ENCODE results near the gene TEPSIN. TPM values are rescaled to one million over a fixed set of nuclear protein-coding genes. Genes with fewer than 3 reads are reported as not detected.

The TEPSIN gene
- total and polyA plus RNA-seq, 5 donors from 2014 or later: 2.1 to 113 (median 6.2) TPM

- Histone ChIP-seq H3K4me3 (ENCODE audit: low read depth, low read length) (no peak overlapping the region), H3K36me3 (ENCODE audit: control insufficient read depth, insufficient read depth, low read length) (no peaks in the 10 kb centered on the region), H3K9me3 (ENCODE audit: control insufficient read depth in 2 of 2, low read length in 2 of 2) (no peaks in the 10 kb centered on the region), H3K27ac (ENCODE audit: insufficient read depth, low read length, poor library complexity, severe bottlenecking) (no peak overlapping the region), H3K4me1 (ENCODE audit: control insufficient read depth, insufficient read depth, low read length, poor library complexity, severe bottlenecking) (no peaks in the 10 kb centered on the region), H3K27me3 (ENCODE audit: control insufficient read depth, insufficient read depth, low read length) (no peaks in the 10 kb centered on the region)
- Mint-ChIP-seq H3K27me3 (no peaks in the 10 kb centered on the region), H3K36me3 (no peaks in the 10 kb centered on the region), H3K27ac (no peak overlapping the region), H3K9me3 (no peaks in the 10 kb centered on the region), H3K4me1 (peaks cover 0 to 4% (median 0%) of the 10 kb centered on the region in 4 donors), H3K4me3 (no peak overlapping the region)
- ATAC-seq (ENCODE audit: low read depth in 2 of 2) (no peak), DNase-seq (no peak)
These were observed 52.7 kb downstream of the TEPSIN start for GRCh38 chr17:81186203-81186602.

- no peak overlapping the region for H3K27ac Mint-ChIP-seq
- no peaks in the 10 kb centered on the region for H3K36me3 Mint-ChIP-seq
These were observed 54.3 kb downstream of the TEPSIN start for GRCh38 chr17:81184555-81184954.

GRCh38 chr17:81183807-81184206 is 55.0 kb downstream of the TEPSIN start:
- H3K27me3 ChIP-seq (ENCODE audit: control insufficient read depth, insufficient read depth, low read length): no peaks in the 10 kb centered on the region
- H3K27ac ChIP-seq (ENCODE audit: insufficient read depth, low read length, poor library complexity, severe bottlenecking): no peak overlapping the region
- H3K9me3 Mint-ChIP-seq: no peaks in the 10 kb centered on the region
- no peak overlapping the region for H3K27ac Mint-ChIP-seq
- ATAC-seq (ENCODE audit: low read depth in 2 of 2) (no peak), DNase-seq (no peak)
- H3K4me1 ChIP-seq (ENCODE audit: control insufficient read depth, insufficient read depth, low read length, poor library complexity, severe bottlenecking): no peaks in the 10 kb centered on the region
- H3K9me3 ChIP-seq (ENCODE audit: control insufficient read depth in 2 of 2, low read length in 2 of 2): no peaks in the 10 kb centered on the region
- no peaks in the 10 kb centered on the region for H3K36me3 ChIP-seq (ENCODE audit: control insufficient read depth, insufficient read depth, low read length)
- no peak overlapping the region for H3K4me3 ChIP-seq (ENCODE audit: low read depth, low read length)
- peaks cover 0 to 4% (median 0%) of the 10 kb centered on the region in 4 donors for H3K4me1 Mint-ChIP-seq
- H3K27me3 Mint-ChIP-seq: no peaks in the 10 kb centered on the region
- no peak overlapping the region for H3K4me3 Mint-ChIP-seq
- H3K36me3 Mint-ChIP-seq: no peaks in the 10 kb centered on the region

More at GRCh38 chr17:81184555-81184954, 54.3 kb downstream of the TEPSIN start:
- Histone ChIP-seq H3K27me3 (ENCODE audit: control insufficient read depth, insufficient read depth, low read length) (no peaks in the 10 kb centered on the region), H3K4me3 (ENCODE audit: low read depth, low read length) (no peak overlapping the region), H3K36me3 (ENCODE audit: control insufficient read depth, insufficient read depth, low read length) (no peaks in the 10 kb centered on the region), H3K27ac (ENCODE audit: insufficient read depth, low read length, poor library complexity, severe bottlenecking) (no peak overlapping the region), H3K9me3 (ENCODE audit: control insufficient read depth in 2 of 2, low read length in 2 of 2) (no peaks in the 10 kb centered on the region), H3K4me1 (ENCODE audit: control insufficient read depth, insufficient read depth, low read length, poor library complexity, severe bottlenecking) (no peaks in the 10 kb centered on the region)
- no peaks in the 10 kb centered on the region for H3K9me3 Mint-ChIP-seq
- ATAC-seq (ENCODE audit: low read depth in 2 of 2) (no peak), DNase-seq (no peak)
- no peak overlapping the region for H3K4me3 Mint-ChIP-seq
- H3K27me3 Mint-ChIP-seq: no peaks in the 10 kb centered on the region
- H3K4me1 Mint-ChIP-seq: peaks cover 0 to 4% (median 0%) of the 10 kb centered on the region in 4 donors

GRCh38 chr17:81183316-81183715 is 55.5 kb downstream of the TEPSIN start:
- no peak for DNase-seq
- Histone ChIP-seq H3K36me3 (ENCODE audit: control insufficient read depth, insufficient read depth, low read length) (no peaks in the 10 kb centered on the region), H3K9me3 (ENCODE audit: control insufficient read depth in 2 of 2, low read length in 2 of 2) (no peaks in the 10 kb centered on the region), H3K4me3 (ENCODE audit: low read depth, low read length) (no peak overlapping the region), H3K4me1 (ENCODE audit: control insufficient read depth, insufficient read depth, low read length, poor library complexity, severe bottlenecking) (no peaks in the 10 kb centered on the region), H3K27ac (ENCODE audit: insufficient read depth, low read length, poor library complexity, severe bottlenecking) (no peak overlapping the region), H3K27me3 (ENCODE audit: control insufficient read depth, insufficient read depth, low read length) (no peaks in the 10 kb centered on the region)
- H3K4me1 Mint-ChIP-seq: peaks cover 0 to 4% (median 0%) of the 10 kb centered on the region in 4 donors
- no peak overlapping the region for H3K4me3 Mint-ChIP-seq
- no peaks in the 10 kb centered on the region for H3K27me3 Mint-ChIP-seq
- H3K27ac Mint-ChIP-seq: no peak overlapping the region
- H3K9me3 Mint-ChIP-seq: no peaks in the 10 kb centered on the region
- no peak for ATAC-seq (ENCODE audit: low read depth in 2 of 2)
- no peaks in the 10 kb centered on the region for H3K36me3 Mint-ChIP-seq

GRCh38 chr17:81182596-81182995 is 56.3 kb downstream of the TEPSIN start:
- Mint-ChIP-seq H3K27ac (no peak overlapping the region), H3K4me3 (no peak overlapping the region), H3K9me3 (no peaks in the 10 kb centered on the region), H3K4me1 (peaks cover 0 to 4% (median 0%) of the 10 kb centered on the region in 4 donors), H3K27me3 (no peaks in the 10 kb centered on the region), H3K36me3 (no peaks in the 10 kb centered on the region)
- DNase-seq: no peak
- H3K27me3 ChIP-seq (ENCODE audit: control insufficient read depth, insufficient read depth, low read length): no peaks in the 10 kb centered on the region
- H3K4me1 ChIP-seq (ENCODE audit: control insufficient read depth, insufficient read depth, low read length, poor library complexity, severe bottlenecking): no peaks in the 10 kb centered on the region
- no peak overlapping the region for H3K4me3 ChIP-seq (ENCODE audit: low read depth, low read length)
- no peak overlapping the region for H3K27ac ChIP-seq (ENCODE audit: insufficient read depth, low read length, poor library complexity, severe bottlenecking)
- H3K9me3 ChIP-seq (ENCODE audit: control insufficient read depth in 2 of 2, low read length in 2 of 2): no peaks in the 10 kb centered on the region
- H3K36me3 ChIP-seq (ENCODE audit: control insufficient read depth, insufficient read depth, low read length): no peaks in the 10 kb centered on the region
- ATAC-seq (ENCODE audit: low read depth in 2 of 2): no peak

- Mint-ChIP-seq H3K4me1 (peaks cover 0 to 4% (median 0%) of the 10 kb centered on the region in 4 donors), H3K4me3 (no peak overlapping the region), H3K36me3 (no peaks in the 10 kb centered on the region), H3K27me3 (no peaks in the 10 kb centered on the region), H3K27ac (no peak overlapping the region), H3K9me3 (no peaks in the 10 kb centered on the region)
- H3K9me3 ChIP-seq (ENCODE audit: control insufficient read depth in 2 of 2, low read length in 2 of 2): no peaks in the 10 kb centered on the region
- H3K27ac ChIP-seq (ENCODE audit: insufficient read depth, low read length, poor library complexity, severe bottlenecking): no peak overlapping the region
- no peaks in the 10 kb centered on the region for H3K4me1 ChIP-seq (ENCODE audit: control insufficient read depth, insufficient read depth, low read length, poor library complexity, severe bottlenecking)
- DNase-seq (no peak), ATAC-seq (ENCODE audit: low read depth in 2 of 2) (no peak)
- H3K36me3 ChIP-seq (ENCODE audit: control insufficient read depth, insufficient read depth, low read length): no peaks in the 10 kb centered on the region
- H3K4me3 ChIP-seq (ENCODE audit: low read depth, low read length): no peak overlapping the region
- no peaks in the 10 kb centered on the region for H3K27me3 ChIP-seq (ENCODE audit: control insufficient read depth, insufficient read depth, low read length)
These were observed 57.1 kb downstream of the TEPSIN start for GRCh38 chr17:81181811-81182185.

- Histone ChIP-seq H3K36me3 (ENCODE audit: control insufficient read depth, insufficient read depth, low read length) (no peaks in the 10 kb centered on the region), H3K4me1 (ENCODE audit: control insufficient read depth, insufficient read depth, low read length, poor library complexity, severe bottlenecking) (no peaks in the 10 kb centered on the region), H3K9me3 (ENCODE audit: control insufficient read depth in 2 of 2, low read length in 2 of 2) (no peaks in the 10 kb centered on the region), H3K27ac (ENCODE audit: insufficient read depth, low read length, poor library complexity, severe bottlenecking) (no peak overlapping the region), H3K4me3 (ENCODE audit: low read depth, low read length) (no peak overlapping the region), H3K27me3 (ENCODE audit: control insufficient read depth, insufficient read depth, low read length) (no peaks in the 10 kb centered on the region)
- Mint-ChIP-seq H3K36me3 (no peaks in the 10 kb centered on the region), H3K27ac (no peak overlapping the region), H3K27me3 (no peaks in the 10 kb centered on the region), H3K4me1 (peaks cover 0 to 4% (median 0%) of the 10 kb centered on the region in 4 donors), H3K9me3 (no peaks in the 10 kb centered on the region), H3K4me3 (no peak overlapping the region)
- no peak for DNase-seq
- no peak for ATAC-seq (ENCODE audit: low read depth in 2 of 2)
These were observed 57.7 kb downstream of the TEPSIN start for GRCh38 chr17:81180836-81181810.

- Histone ChIP-seq H3K27me3 (ENCODE audit: control insufficient read depth, insufficient read depth, low read length) (no peaks in the 10 kb centered on the region), H3K36me3 (ENCODE audit: control insufficient read depth, insufficient read depth, low read length) (no peaks in the 10 kb centered on the region), H3K27ac (ENCODE audit: insufficient read depth, low read length, poor library complexity, severe bottlenecking) (no peak overlapping the region), H3K4me3 (ENCODE audit: low read depth, low read length) (no peak overlapping the region), H3K9me3 (ENCODE audit: control insufficient read depth in 2 of 2, low read length in 2 of 2) (no peaks in the 10 kb centered on the region), H3K4me1 (ENCODE audit: control insufficient read depth, insufficient read depth, low read length, poor library complexity, severe bottlenecking) (no peaks in the 10 kb centered on the region)
- Mint-ChIP-seq H3K4me1 (peaks cover 0 to 4% (median 0%) of the 10 kb centered on the region in 4 donors), H3K4me3 (no peak overlapping the region), H3K27ac (no peak overlapping the region), H3K36me3 (no peaks in the 10 kb centered on the region), H3K27me3 (peaks cover 7% of the 10 kb centered on the region), H3K9me3 (peaks cover 0 to 4% (median 0%) of the 10 kb centered on the region in 7 donors)
- no peak for DNase-seq
- ATAC-seq (ENCODE audit: low read depth in 2 of 2): no peak
These were observed 59.0 kb downstream of the TEPSIN start for GRCh38 chr17:81179861-81180260.

All from CD4-positive, CD25-positive, alpha-beta regulatory T cell (primary cell).